Endometrial microvascular endothelial cells (primary cell): Measurements from ENCODE around the gene NPIPB2. TPM values are rescaled to one million over a fixed set of nuclear protein-coding genes. Genes with fewer than 3 reads are reported as not detected.

Experiments used
- in situ Hi-C: cut with HindIII; loops from 2 replicates; pipeline ENCODE4 v1.10.0; 2017; ENCODE audit warnings: low sequenced_read_pairs, low pct_unique_long_range_greater_than_20kb; ENCODE audit errors: inconsistent ontology term
- total RNA-seq: library from RNA; depleted of rRNA; stranded (reverse); fragments of >200 nt; gene quantifications from one replicate; pipeline ENCODE4 v1.2.3, GENCODE V29; 2015; ENCODE audit errors: inconsistent ontology term

Gene NPIPB2
- total RNA-seq, 1 donor from 2014 or later, result not detected

DNA sequence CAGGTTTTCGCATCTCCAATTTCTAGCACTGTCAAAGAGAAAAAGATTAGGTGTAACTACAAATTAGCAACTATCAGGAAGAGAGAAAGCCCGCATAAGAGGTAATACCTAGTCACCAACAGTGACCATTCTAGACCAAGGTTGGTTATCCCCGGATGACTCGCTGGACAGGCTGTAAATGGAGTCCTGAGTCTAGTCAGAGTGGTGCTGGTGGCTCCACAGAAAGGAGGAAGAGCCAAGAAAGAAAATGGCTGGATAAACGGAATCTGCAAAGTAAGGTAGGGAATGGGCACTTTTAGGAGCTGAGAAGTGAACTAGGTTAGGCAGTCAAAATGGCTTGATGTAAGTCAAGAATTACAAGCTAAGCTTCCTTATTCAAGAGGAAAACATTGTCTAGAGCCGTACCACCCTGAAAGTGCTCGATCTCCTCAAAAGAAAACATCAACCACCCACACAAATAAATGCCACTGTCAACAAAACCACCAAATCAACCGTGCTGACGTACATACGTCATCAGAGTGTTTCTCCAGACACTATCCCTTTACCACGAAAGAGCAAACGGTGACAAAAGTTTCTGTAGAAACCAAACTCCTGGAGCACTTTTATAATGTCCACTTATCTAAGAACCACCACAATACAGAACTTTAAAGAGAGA lies 28.3 kb downstream of the NPIPB2 start:
- in situ Hi-C loops, result loop anchor here (25.0 kb wide), 1 partner anchor 99 kb away; no protein-coding TSS in a partner anchor

DNA sequence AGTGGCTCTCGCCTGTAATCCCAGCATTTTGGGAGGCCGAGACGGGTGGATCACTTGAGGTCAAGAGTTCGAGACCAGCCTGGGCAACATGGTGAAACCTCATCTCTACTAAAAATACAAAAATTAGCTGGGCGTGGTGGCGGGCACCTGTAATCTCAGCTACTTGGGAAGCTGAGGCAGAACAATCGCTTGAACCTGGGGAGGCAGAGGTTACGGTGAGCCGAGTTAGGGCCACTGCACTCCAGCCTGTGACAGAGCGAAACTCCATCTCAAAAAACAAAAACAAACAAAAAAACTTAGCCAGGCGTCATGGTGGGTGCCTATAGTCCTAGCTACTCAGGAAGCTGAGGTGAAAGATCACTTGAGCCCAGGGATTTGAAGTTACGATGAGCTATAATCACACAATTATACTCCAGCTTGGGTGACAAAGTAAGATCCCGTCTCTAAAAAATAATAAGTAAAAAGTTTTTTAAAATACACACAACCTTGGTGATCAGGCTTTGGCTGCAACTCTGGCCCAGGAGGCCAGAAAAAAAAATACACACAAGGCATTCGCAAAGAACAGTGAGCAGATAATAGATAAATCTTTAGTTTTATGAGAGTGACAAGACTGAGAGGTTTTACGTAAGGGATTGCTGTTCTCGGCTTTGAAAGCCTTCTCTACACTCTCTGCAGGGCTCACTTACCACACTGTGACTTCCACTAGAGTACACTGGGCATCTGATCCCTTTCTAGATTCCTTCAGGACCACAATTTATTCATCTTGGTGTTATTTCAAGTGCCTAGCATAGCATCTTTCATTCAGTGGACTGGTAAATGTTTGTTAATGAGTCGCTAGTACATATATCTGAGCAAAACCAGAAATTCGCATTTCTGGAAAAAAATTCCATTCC lies 31.9 kb downstream of the NPIPB2 start:
- in situ Hi-C loops, result loop anchor here (25.0 kb wide), 1 partner anchor 102 kb away; no protein-coding TSS in a partner anchor

DNA sequence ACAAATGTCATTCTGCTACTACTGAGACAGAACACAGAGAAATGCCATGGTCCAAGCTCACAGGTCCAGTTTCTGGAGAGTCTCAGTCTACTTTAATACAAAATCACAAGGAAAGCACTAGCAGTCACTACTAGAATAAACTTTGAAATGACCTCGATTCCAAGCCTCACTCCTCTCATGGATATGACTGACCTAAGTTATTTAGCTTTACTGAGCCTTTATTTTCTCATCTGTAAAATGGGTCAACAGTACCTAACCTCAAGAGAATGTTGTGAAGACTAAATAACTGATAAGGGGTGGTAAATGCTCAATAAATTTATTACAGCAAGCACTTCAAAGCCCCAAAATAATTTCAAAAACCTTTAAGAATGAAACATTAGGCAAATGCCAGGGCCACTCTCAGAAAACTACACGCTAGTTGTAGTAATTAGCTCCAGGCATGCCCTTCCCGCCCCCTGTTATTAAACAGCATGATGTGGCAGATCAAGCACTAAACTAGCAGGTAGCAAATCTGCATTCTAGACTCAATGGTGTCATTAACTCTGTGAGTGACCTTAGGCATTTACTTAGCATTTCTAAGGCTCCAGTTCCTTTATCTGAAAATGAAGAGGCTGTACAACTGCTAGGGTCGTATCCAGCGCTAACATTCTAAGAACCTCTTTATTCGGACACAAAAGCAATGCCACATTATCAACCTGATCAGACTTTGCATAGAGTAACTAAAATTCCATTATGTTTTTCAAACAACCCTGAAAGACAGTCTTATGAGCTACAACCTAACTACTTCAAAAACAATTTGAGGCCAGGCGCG lies 34.5 kb downstream of the NPIPB2 start:
- in situ Hi-C loops, result loop anchor here (25.0 kb wide), 1 partner anchor 105 kb away; no protein-coding TSS in a partner anchor

DNA sequence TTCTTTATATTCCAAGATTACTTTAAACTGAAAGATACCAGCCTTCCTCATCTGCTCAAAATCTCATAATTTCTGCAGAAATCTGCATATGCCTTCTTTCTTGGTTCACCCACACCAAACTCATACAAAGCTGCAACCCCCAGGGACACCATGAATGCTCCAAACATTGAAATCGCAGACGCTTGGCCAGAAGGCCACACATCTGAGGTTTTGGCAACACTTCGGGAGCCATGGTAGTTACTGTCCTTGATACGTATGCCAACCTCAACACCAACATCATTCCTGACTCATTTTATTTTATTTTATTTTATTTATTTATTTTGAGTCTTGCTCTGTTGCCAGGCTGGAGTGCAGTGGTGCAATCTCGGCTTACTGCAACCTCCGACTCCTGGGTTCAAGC lies 37.9 kb downstream of the NPIPB2 start:
- in situ Hi-C loops, result loop anchor here (25.0 kb wide), 1 partner anchor 108 kb away; no protein-coding TSS in a partner anchor

DNA sequence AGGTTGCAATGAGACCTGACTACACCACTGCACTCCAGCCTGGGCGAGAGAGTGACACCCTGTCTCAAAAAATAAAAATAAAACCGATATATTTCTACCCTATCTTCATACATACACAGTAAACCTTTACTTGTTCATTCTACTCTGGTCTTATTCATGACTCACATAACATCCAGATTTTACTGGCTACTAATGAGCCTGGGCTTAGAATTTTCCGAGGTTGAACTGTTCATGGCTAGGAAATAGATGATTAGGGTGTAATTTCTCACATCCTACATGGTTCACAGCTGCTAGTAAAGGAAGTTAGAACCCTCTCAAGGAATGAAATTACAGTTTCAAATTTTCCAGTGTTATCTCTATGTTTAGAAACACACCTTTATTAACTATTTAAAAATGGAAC lies 40.8 kb downstream of the NPIPB2 start:
- in situ Hi-C loops, result loop anchor here (25.0 kb wide), 1 partner anchor 111 kb away; no protein-coding TSS in a partner anchor

DNA sequence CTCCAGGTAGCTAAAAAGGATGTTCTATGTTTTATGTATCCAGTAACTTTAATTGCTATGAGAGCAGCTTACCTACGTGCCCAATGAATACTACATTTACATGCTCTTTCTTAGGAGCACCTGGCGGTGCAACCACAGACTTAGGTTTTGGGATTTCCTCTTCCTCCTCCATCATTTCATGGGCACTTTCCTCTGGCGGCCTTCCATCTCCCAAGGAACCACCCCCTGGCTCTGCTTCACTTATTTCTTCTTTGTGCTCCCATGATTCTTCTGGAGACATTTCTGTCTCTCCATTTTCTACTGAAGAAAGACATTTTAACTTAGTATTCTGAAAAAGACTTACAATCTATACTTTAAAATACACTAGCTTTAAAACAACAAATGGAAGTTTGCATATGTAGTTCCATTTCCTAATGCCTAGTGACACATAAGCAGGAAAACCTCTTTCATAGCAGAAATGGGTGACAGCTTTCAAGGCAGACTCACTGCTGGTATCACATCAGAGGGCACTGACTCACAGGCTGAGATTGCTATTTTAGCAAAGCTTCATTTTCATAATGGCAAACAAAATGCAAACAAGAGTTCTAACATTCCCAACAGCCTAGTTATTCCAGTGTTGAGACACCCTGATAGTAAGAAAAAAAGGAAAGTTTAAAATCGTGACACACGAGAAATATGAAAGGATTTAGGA lies 45.2 kb downstream of the NPIPB2 start:
- in situ Hi-C loops, result no loop called here

DNA sequence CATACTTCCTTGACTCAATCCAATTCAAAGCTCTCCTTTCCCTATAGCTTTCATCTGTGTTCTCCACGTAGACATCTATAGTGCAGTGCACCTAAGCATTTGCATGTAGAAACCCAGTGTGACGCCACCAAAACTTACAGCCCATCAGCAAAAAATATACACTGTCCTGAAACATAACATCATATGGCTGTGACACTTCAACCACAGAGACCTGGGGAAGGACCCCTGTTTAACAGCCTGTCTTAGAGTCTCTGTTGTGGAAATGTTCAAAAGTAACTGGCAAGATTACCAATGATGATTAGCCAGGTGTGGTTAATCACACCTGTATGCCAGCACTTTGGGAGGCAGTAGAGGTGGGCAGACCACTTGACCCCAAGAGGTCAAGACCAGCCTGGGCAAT lies 48.3 kb downstream of the NPIPB2 start:
- in situ Hi-C loops, result no loop called here

DNA sequence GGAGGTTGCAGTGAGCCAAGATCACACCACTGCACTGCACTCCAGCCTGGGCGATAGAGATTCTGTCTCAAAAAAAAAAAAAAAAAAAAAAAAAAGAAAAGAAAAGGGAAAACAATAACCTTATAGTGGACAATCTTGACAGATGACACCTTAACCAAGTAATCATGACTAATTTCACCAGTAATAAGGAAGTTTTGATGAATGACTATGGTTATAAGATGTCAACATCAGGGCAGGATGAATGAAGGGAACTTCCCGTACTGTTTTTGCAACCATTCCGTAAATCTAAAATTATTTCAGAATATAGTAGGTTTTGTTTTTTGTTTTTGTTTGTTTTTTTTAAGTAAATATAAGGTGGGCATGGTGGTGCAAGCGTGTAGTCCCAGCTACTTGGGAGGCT lies 49.1 kb downstream of the NPIPB2 start:
- in situ Hi-C loops, result no loop called here

DNA sequence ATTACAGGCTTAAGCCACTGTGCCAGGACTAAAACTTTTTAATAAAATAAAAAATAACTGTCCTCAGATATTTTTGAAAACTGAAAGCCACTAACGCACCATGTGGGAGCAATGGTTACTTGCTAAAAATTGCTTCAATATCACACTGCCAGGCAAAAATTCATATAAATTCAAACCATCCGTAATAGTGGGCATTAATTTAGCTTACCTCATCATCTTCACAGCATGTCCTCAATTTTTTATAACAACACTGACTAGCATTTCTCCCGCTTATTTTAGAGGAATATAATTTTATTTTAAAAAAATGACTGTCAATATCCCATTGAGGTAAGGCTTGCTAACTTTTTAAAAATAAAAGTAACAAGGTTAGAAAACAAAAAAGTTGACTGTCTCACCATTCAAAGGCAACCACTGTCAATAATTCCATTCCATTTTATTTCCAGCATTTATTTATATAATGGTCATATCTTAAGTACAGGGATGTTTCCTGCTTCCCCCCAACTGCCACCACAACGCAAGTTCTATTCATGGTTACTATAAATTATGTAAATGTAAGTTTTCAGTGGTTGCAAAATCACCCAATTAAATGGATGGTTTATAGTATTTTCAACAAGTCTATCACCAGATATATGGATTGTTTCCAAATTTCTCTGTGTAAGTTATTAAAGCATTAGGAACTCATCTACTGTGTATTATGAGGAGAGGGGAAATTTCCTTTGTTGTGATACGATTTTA lies 51.4 kb downstream of the NPIPB2 start:
- in situ Hi-C loops, result no loop called here

DNA sequence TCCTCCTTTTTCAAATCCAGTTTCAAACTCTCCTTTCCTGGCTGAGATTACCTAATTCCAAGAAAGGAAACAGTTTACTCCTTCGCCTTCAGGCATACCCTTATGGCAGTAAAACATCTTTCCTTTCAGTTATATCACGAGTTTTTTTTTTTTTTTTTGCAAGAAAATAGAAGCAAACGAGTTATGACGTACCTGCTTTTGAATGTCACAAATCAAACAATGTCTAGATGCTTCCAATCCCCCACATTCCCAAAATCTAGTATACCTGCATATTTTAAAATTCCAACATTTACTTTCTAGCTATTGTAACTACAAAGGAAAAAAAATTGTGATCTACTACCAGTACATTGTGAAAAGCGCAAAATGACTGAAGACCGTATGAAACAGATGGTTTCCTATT lies 55.0 kb downstream of the NPIPB2 start:
- in situ Hi-C loops, result no loop called here

DNA sequence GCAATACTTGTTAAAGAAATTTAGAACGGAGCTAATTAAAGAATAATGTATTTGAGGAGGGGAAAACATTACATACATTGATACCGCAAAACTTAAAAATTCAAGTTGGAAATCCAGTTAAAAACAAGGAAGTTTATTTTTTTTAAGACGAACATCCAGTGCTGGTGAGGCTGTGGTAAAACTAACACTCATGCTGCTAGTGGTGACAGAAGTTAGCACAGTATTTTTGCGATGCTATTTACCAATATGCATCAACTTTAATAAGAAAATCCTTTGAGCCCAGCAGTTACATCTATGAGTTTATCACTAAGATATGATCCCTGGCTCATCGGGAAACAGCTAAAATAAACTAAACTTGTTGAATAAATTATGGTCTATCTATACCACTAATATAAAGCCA lies 57.8 kb downstream of the NPIPB2 start:
- in situ Hi-C loops, result no loop called here

DNA sequence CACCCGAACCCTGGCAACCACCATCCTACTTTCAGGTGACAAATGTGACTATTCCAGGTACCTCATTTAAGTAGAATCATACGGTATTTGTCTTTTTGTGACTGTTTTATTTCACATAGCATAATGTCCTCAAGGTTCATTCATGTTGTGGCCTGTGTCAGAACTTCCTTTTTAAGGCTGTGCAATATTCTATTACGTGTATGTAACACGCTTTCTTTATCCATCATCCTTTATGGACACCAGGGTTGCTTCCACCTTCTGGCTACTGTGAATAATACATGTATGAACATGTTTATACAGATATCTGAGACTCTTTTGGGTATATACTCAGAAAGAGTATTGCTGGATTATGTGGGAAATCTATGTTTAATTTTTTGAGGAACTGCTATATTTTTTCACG lies 61.8 kb downstream of the NPIPB2 start:
- in situ Hi-C loops, result no loop called here

DNA sequence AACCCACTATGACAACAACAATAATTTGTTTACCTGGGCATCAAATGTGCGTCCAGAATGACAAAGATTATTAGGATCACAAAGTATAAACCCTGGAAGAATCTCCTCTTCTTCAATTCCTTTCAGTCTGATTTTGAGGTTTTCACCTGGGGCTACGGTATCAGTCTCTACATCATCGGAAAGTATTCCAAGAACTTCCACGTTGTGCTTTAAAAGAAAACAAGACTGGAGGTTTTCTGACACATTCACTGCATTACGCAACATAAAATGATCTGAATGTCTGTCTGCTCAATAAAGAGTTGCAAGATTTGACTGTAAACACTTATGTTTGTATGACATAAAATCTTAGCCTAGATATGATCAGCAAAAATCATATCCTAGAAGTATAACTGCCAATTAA lies 64.5 kb downstream of the NPIPB2 start:
- in situ Hi-C loops, result no loop called here

Other genes with a start within 250 kb of the NPIPB2 start
- gene TXNDC11, start 199.2 kb downstream of the NPIPB2 start, total RNA-seq, result 63.2 TPM
- gene ZC3H7A, start 144.8 kb downstream of the NPIPB2 start, total RNA-seq, result 40.4 TPM
- 125 TPM for gene RSL1D1, start 90.5 kb downstream of the NPIPB2 start, total RNA-seq
- gene GSPT1, start 26.1 kb downstream of the NPIPB2 start, total RNA-seq, result 153 TPM
- gene TNFRSF17, start 23.2 kb upstream of the NPIPB2 start, total RNA-seq, result not detected
- gene SNX29, start 34.7 kb upstream of the NPIPB2 start, total RNA-seq, result 7.0 TPM